GM19193 (cell line): ENCODE results near the gene ABI3BP.

ENCODE experiments used
- POLR2A ChIP-seq: IDR thresholded peaks from 4 replicates; pipeline ENCODE4 v1.6.1; 2011; ENCODE audit not compliant: insufficient read depth, insufficient read length; ENCODE audit errors: extremely low read depth

Gene ABI3BP

GRCh38 chr3:100740207-100740606, 253.0 kb downstream of the ABI3BP start:
- TF ChIP-seq POLR2A: no peak

- no peak for TF ChIP-seq POLR2A
Measured at GRCh38 chr3:100737334-100737733, 255.9 kb downstream of the ABI3BP start.

GRCh38 chr3:100732435-100732834, 260.8 kb downstream of the ABI3BP start:
- TF ChIP-seq POLR2A: no peak

- TF ChIP-seq POLR2A: no peak
Measured at GRCh38 chr3:100730524-100730923, 262.7 kb downstream of the ABI3BP start.

GRCh38 chr3:100726706-100727105, 266.5 kb downstream of the ABI3BP start:
- TF ChIP-seq POLR2A: no peak

GRCh38 chr3:100725935-100726513, 267.2 kb downstream of the ABI3BP start:
- no peak for TF ChIP-seq POLR2A

GRCh38 chr3:100720426-100720825, 272.8 kb downstream of the ABI3BP start:
- TF ChIP-seq POLR2A: no peak

GRCh38 chr3:100719136-100719535, 274.1 kb downstream of the ABI3BP start:
- TF ChIP-seq POLR2A: no peak

- no peak for TF ChIP-seq POLR2A
Measured at GRCh38 chr3:100717637-100718487, 275.4 kb downstream of the ABI3BP start.

GRCh38 chr3:100717063-100717462, 276.2 kb downstream of the ABI3BP start:
- TF ChIP-seq POLR2A: no peak

GRCh38 chr3:100715176-100715575, 278.0 kb downstream of the ABI3BP start:
- TF ChIP-seq POLR2A: no peak

- no peak for TF ChIP-seq POLR2A
Measured at GRCh38 chr3:100710261-100710968, 282.8 kb downstream of the ABI3BP start.

GRCh38 chr3:100709842-100710260, 283.4 kb downstream of the ABI3BP start:
- no peak for TF ChIP-seq POLR2A

GRCh38 chr3:100708989-100709841, 284.0 kb downstream of the ABI3BP start, which contains the start of gene TFG:
TFG (plus strand) TSS chr3:100709494; CDS start chr3:100713686, 4,192 bp downstream.
- peak; percentile 80 for TF ChIP-seq POLR2A

- no peak for TF ChIP-seq POLR2A
Measured at GRCh38 chr3:100708644-100708988, 284.6 kb downstream of the ABI3BP start.
